ENCODE measurements around the gene GDI1. TPM values are rescaled to one million over a fixed set of nuclear protein-coding genes. Genes with fewer than 3 reads are reported as not detected.

The GDI1 gene
- total and polyA plus RNA-seq, 2 of the 4 experiments (the other 2 are of a cell fraction) = 113 to 291 TPM

GRCh38 chrX:154443479-154443910, 6.5 kb downstream of the GDI1 start:
- no peaks in the 10 kb centered on the region for H3K27me3 ChIP-seq (ENCODE audit: control insufficient read depth, insufficient read depth, low read length)

More at GRCh38 chrX:154443479-154443910, 6.5 kb downstream of the GDI1 start:
- peak overlapping the region; percentile 9 for H4K5ac ChIP-seq (ENCODE audit: low read depth, low read length)
- ATAC-seq (ENCODE audit: low read depth) (peak; percentile 27), DNase-seq (no peak)
- 0 out of 2 replicates have a peak overlapping the region, but pooled peaks have one; percentile 45 for H3K14ac ChIP-seq (replicated peaks; ENCODE audit: low read depth, low read length)
- peaks cover 50% of the 10 kb centered on the region for H3K36me3 ChIP-seq (ENCODE audit: control insufficient read depth, insufficient read depth, low read length)
- H3K23ac ChIP-seq (ENCODE audit: low read depth, low read length) = no peak overlapping the region; the same call in 1 of the 2 replicates
- peaks cover 8% of the 10 kb centered on the region; the same call in 1 of the 2 replicates for H3K4me1 ChIP-seq (ENCODE audit: control insufficient read depth, insufficient read depth, low read length)
- no peaks in the 10 kb centered on the region for H3K9me1 ChIP-seq (ENCODE audit: insufficient read depth, low read length)
- H2AK5ac ChIP-seq (ENCODE audit: low read depth, low read length) = peak overlapping the region; percentile 91; the same call in 1 of the 2 replicates
- peak overlapping the region; percentile 45 for H3K9ac ChIP-seq (ENCODE audit: low read depth, low read length)
- intact Hi-C loops (cut with micrococcal nuclease) = no loop called here
- POLR2A ChIA-PET (ENCODE audit: unreplicated experiment) = no interaction called here
- peak overlapping the region; percentile 97 for H2AK9ac ChIP-seq (replicated peaks; ENCODE audit: low read depth, low read length, poor library complexity)
- H3K18ac ChIP-seq (ENCODE audit: low read depth, low read length) = peak overlapping the region; percentile 6; the same call in 1 of the 2 replicates
- peak overlapping the region; percentile 52 to 66; a peak in 2 of 4 replicates for H4K8ac ChIP-seq (ENCODE audit: low read depth in 2 of 2, low read length in 2 of 2)
- BruUV-seq (replicated peaks) = no TSS peak
- CTCF ChIA-PET = no interaction called here
- H3K27ac ChIP-seq (ENCODE audit: insufficient read depth, low read length) = peak overlapping the region; percentile 52
- no peak overlapping the region for H3K56ac ChIP-seq (ENCODE audit: extremely low read depth, insufficient read depth, low read length)
- H3K9me3 ChIP-seq (ENCODE audit: control insufficient read depth, insufficient read depth, low read length) = no peaks in the 10 kb centered on the region; the same call in 1 of the 2 replicates
- peak overlapping the region; percentile 56 for H2AFZ ChIP-seq (replicated peaks; ENCODE audit: low read length, poor library complexity)
- dilution Hi-C loops (cut with HindIII; ENCODE audit: low sequenced_read_pairs, unreplicated experiment) = no loop called here
- TF ChIP-seq SMC3 (IDR thresholded peaks at IDR 0.05; ENCODE audit: low read depth, low read length) = no peak
- TF ChIP-seq CTCF (conservative IDR thresholded peaks at IDR 0.05; ENCODE audit: low read depth, low read length) = no peak
- no peak for TF ChIP-seq ELK1 (IDR thresholded peaks at IDR 0.05; ENCODE audit: borderline replicate concordance, low read depth, low read length)
- no peak for TF ChIP-seq USF2 (IDR thresholded peaks at IDR 0.05; ENCODE audit: low read depth, low read length)
- TF ChIP-seq POLR2A (IDR thresholded peaks at IDR 0.05; ENCODE audit: low read depth, low read length) = no peak
- no peak for TF ChIP-seq FOS (IDR thresholded peaks at IDR 0.05; ENCODE audit: low read depth, low read length)
- TF ChIP-seq RFX5 (IDR thresholded peaks at IDR 0.05; ENCODE audit: low read depth, low read length) = no peak
- no peak for TF ChIP-seq NFE2L2 (IDR thresholded peaks at IDR 0.05; ENCODE audit: low read depth, low read length)
- no peak for TF ChIP-seq MXI1 (IDR thresholded peaks at IDR 0.05; ENCODE audit: borderline replicate concordance, low read depth, low read length)
- TF ChIP-seq RCOR1 (IDR thresholded peaks at IDR 0.05; ENCODE audit: insufficient replicate concordance, low read length) = no peak
- TF ChIP-seq BHLHE40 (IDR thresholded peaks at IDR 0.05; ENCODE audit: low read depth, low read length) = no peak
- no peak for TF ChIP-seq MAZ (IDR thresholded peaks at IDR 0.05; ENCODE audit: borderline replicate concordance, low read depth, low read length)
- no peak for TF ChIP-seq MAFK (IDR thresholded peaks at IDR 0.05; ENCODE audit: low read depth, low read length)
- TF ChIP-seq CEBPB (IDR thresholded peaks at IDR 0.05; ENCODE audit: low read depth, low read length) = no peak
- no peak for TF ChIP-seq RAD21 (IDR thresholded peaks at IDR 0.05; ENCODE audit: low read length)
- H3K4ac ChIP-seq (ENCODE audit: low read depth, low read length) = peak overlapping the region; percentile 40; the same call in 1 of the 2 replicates
- H2BK5ac ChIP-seq (ENCODE audit: low read depth, low read length, poor library complexity, severe bottlenecking) = peak overlapping the region; percentile 16
- no peak overlapping the region for H2BK120ac ChIP-seq (ENCODE audit: low read depth, low read length)
- peaks cover 0 to 27% of the 10 kb centered on the region in 2 experiments; a peak in 2 of 4 replicates for H3K79me1 ChIP-seq (ENCODE audit: low read depth in 1 of 2, low read length in 2 of 2)
- in situ Hi-C loops (cut with MboI; ENCODE audit: low sequenced_read_pairs) = no loop called here
- peaks cover 7% of the 10 kb centered on the region for H4K20me1 ChIP-seq (ENCODE audit: insufficient read depth, low read length)
- 36% methylated on average over 3 of the region's 10 CpGs; no CpG with 5 or more reads in 1 of the 2 experiments for WGBS, 2 experiments (ENCODE audit: extremely low coverage in 2 of 2, insufficient read length in 1 of 2)
- peak overlapping the region; percentile 47; the same call in 1 of the 2 replicates for H4K91ac ChIP-seq (ENCODE audit: insufficient read depth, low read depth, low read length)
- no peak overlapping the region for H2BK15ac ChIP-seq (ENCODE audit: low read depth, low read length)
- H3K4me2 ChIP-seq (ENCODE audit: low read depth, low read length) = peak overlapping the region; percentile 65
- H2BK20ac ChIP-seq (ENCODE audit: low read depth, low read length) = no peak overlapping the region
- peak overlapping the region; percentile 38 for H3K4me3 ChIP-seq (ENCODE audit: insufficient read depth, low read depth, low read length)
